Hepatic stellate cell (primary cell): ENCODE data around the gene ADGRB2.

Source experiments
- DNase-seq: peaks from one replicate; pipeline ENCODE4 v3.0.0; 2011; ENCODE audit warnings: low spot score

Gene ADGRB2

DNA sequence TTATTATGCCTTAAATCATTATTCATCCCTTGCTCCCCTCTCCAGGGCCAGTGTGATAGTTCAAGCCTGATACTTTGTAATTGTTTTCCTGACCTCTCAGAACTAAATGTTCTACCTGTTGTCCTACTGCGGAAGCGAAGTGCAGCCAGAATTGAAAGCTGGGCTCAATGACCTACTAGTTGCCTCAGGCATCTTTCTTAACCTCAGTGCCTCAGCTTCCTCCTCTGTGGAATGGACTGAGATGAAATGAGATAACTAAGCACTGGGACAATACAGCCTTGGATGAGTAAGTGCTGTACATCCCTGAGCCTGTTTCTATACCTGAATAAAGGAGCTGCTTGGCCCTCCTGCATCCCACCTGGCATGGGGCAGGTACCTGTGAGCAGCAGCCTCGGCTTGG is 86.7 kb downstream of the ADGRB2 start:
- no peak for DNase-seq
